ENCODE measurements around the gene C7orf25. TPM values are rescaled to one million over a fixed set of nuclear protein-coding genes. Genes with fewer than 3 reads are reported as not detected.

The C7orf25 gene
- total and polyA plus RNA-seq, 12 donors, result 2.6 to 10.4 (median 7.1) TPM

DNA sequence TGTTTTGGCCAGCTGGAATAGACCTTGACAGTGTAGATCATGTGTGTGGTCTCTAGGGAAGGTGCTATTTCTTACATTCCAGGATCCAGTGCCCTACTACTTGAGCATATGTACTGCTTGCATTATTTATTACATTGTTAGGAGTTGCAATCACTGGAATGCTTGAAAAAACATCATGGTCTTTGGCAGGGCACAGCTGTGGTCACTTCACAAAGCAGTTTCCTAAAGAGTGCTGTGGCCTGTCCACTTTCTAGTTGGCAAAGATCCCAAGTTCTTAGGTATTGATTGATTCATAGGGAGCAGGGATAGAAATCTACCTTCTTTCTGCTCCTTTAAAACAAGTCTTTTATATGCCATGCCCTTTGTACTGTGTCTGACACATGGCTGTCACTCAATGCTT, 4.6 kb downstream of the C7orf25 start:
- Histone ChIP-seq H3K27me3 (no peaks in the 10 kb centered on the region), H3K36me3 (replicated peaks in 1 of 2) (no peaks in the 10 kb centered on the region), H3K4me3 (no peak overlapping the region), H3K27ac (no peak overlapping the region), H3K9me3 (replicated peaks in 1 of 3) (no peaks in the 10 kb centered on the region), H3K4me1 (replicated peaks in 1 of 2) (peaks cover 7 to 10% of the 10 kb centered on the region in 2 donors)
- DNase-seq, result no peak
- TF ChIP-seq, protein P1, sequence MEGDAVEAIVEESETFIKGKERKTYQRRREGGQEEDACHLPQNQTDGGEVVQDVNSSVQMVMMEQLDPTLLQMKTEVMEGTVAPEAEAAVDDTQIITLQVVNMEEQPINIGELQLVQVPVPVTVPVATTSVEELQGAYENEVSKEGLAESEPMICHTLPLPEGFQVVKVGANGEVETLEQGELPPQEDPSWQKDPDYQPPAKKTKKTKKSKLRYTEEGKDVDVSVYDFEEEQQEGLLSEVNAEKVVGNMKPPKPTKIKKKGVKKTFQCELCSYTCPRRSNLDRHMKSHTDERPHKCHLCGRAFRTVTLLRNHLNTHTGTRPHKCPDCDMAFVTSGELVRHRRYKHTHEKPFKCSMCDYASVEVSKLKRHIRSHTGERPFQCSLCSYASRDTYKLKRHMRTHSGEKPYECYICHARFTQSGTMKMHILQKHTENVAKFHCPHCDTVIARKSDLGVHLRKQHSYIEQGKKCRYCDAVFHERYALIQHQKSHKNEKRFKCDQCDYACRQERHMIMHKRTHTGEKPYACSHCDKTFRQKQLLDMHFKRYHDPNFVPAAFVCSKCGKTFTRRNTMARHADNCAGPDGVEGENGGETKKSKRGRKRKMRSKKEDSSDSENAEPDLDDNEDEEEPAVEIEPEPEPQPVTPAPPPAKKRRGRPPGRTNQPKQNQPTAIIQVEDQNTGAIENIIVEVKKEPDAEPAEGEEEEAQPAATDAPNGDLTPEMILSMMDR (IDR thresholded peaks at IDR 0.05), result no peak
- no peak for TF ChIP-seq POLR2A (IDR thresholded peaks at IDR 0.05)
- intact Hi-C loops (cut with DNase I), result no loop called here

DNA sequence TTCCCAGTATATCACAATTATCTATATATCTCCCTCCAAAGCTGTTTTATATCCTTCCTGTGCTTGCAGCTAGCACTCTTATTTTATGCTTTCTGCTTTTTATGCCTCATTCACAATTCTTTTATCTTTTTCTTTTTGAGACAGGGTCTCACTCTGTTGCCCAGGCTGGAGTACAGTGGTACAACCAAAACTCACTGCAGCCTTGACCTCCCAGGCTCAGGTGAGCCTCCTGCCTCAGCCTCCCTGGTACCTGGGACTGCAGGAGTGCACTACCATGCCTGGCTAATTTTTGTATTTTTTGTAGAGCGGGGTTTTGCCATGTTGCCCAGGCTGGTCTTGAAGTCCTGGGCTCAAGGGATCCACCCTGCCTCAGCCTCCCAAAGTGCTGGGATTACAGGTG, 5.7 kb downstream of the C7orf25 start:
- DNase-seq, result no peak
- Histone ChIP-seq H3K9me3 (replicated peaks in 1 of 3) (no peaks in the 10 kb centered on the region), H3K4me1 (replicated peaks in 1 of 2) (peaks cover 7% of the 10 kb centered on the region in 2 donors), H3K27ac (no peak overlapping the region), H3K4me3 (no peak overlapping the region), H3K36me3 (replicated peaks in 1 of 2) (no peaks in the 10 kb centered on the region), H3K27me3 (no peaks in the 10 kb centered on the region)
- intact Hi-C loops (cut with DNase I), result no loop called here
- 92 to 100% (median 98%) methylated on average over 1 of the region's 1 CpG for WGBS, 4 donors
- TF ChIP-seq, protein P1 (IDR thresholded peaks at IDR 0.05), result no peak
- TF ChIP-seq POLR2A (IDR thresholded peaks at IDR 0.05), result no peak

DNA sequence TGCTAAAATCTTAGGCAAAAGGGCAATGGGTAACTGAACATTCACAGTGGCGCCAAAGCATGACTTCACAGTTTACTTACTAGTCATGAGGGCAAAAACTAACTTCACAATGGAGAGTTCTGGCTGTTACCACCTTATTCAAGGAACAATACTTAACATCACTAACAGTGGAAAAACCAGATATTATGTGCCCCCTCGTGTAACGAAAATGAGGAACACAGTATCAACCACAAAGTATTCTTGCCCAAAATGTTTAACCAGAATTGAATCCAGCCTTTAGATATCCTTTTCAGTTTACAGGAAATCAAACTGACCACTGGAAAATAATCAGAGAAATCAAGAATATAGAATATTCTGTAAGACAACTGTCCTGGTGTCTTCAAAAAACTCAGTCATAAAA, 9.5 kb downstream of the C7orf25 start:
- Histone ChIP-seq H3K27ac (no peak overlapping the region), H3K4me1 (replicated peaks in 1 of 2) (no peaks in the 10 kb centered on the region), H3K4me3 (no peak overlapping the region), H3K36me3 (replicated peaks in 1 of 2) (no peaks in the 10 kb centered on the region), H3K9me3 (replicated peaks in 1 of 3) (no peaks in the 10 kb centered on the region), H3K27me3 (no peaks in the 10 kb centered on the region)
- intact Hi-C loops (cut with DNase I), result no loop called here
- TF ChIP-seq POLR2A (IDR thresholded peaks at IDR 0.05), result no peak
- TF ChIP-seq, protein P1 (IDR thresholded peaks at IDR 0.05), result no peak
- 57 to 70% (median 63%) methylated on average over 3 of the region's 3 CpGs for WGBS, 4 donors
- no peak for DNase-seq

DNA sequence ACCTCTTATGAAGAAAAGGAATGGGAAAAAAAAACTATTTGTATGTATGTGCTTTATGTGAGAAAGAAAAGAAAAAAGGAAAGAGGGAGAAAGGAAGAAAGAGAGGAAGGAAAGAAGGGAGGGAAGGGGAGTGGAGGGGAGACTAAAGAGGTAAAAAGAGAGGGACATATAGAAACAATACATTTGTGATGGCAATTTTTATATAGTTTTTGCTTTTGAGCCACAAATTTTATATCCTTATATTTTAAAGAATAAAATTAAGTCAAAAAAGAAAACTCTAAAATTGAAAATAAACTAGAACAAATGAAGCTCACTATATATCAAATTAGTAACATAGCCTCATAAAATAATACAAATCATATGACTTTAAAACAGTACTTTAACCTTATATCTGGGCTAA, 11.0 kb downstream of the C7orf25 start:
- Histone ChIP-seq H3K4me3 (no peak overlapping the region), H3K27me3 (no peaks in the 10 kb centered on the region), H3K4me1 (replicated peaks in 1 of 2) (no peaks in the 10 kb centered on the region), H3K27ac (no peak overlapping the region), H3K9me3 (replicated peaks in 1 of 3) (no peaks in the 10 kb centered on the region), H3K36me3 (replicated peaks in 1 of 2) (no peaks in the 10 kb centered on the region)
- intact Hi-C loops (cut with DNase I), result no loop called here
- DNase-seq, result no peak
- no peak for TF ChIP-seq POLR2A (IDR thresholded peaks at IDR 0.05)
- TF ChIP-seq, protein P1 (IDR thresholded peaks at IDR 0.05), result no peak
